Activated B cell treated with CpG ODN at 0.5 μM for 24 hours (primary cell): ENCODE data around the gene FNIP1. TPM values are rescaled to one million over a fixed set of nuclear protein-coding genes. Genes with fewer than 3 reads are reported as not detected.
"Not testable (repeated sequence)": the region's sequence is repeated elsewhere in the genome, so short reads cannot be mapped to it uniquely, and the experiment has no call there.

ENCODE experiments used
- ATAC-seq: fragments of 200-7000 bp; cut with Tn5 transposase; one replicate; pipeline ENCODE4 v1.10.0; 2021; ENCODE audit warnings: low read depth, mild to moderate bottlenecking, moderate library complexity
- CTCF ChIA-PET: fragments of 350-600 bp; sonication (Branson Sonifier 250); formaldehyde crosslinking; loops from one replicate; lab custom pipeline; 2021; ENCODE audit warnings: antibody characterized with exemption; lab: Charles Lee
- POLR2A ChIA-PET: fragments of 350-600 bp; sonication (Branson Sonifier 250); formaldehyde crosslinking; loops from one replicate; lab custom pipeline; 2021; ENCODE audit warnings: antibody characterized with exemption; lab: Charles Lee
- DNase-seq: peaks from one replicate; pipeline ENCODE4 v3.0.0; 2022
- H3K27ac Mint-ChIP-seq: one replicate; pipeline ENCODE4 v1.8.0; 2020; ENCODE audit warnings: mixed read lengths
- H3K27me3 Mint-ChIP-seq: one replicate; pipeline ENCODE4 v1.8.0; 2021; ENCODE audit warnings: mixed read lengths
- H3K36me3 Mint-ChIP-seq: one replicate; pipeline ENCODE4 v1.8.0; 2021; ENCODE audit warnings: low read depth, mixed read lengths
- H3K4me1 Mint-ChIP-seq: one replicate; pipeline ENCODE4 v1.8.0; 2021; ENCODE audit warnings: mixed read lengths
- H3K4me3 Mint-ChIP-seq: one replicate; pipeline ENCODE4 v1.8.0; 2020; ENCODE audit warnings: mild to moderate bottlenecking, mixed read lengths
- H3K9me3 Mint-ChIP-seq: one replicate; pipeline ENCODE4 v1.8.0; 2020; ENCODE audit warnings: mixed read lengths
- CTCF ChIP-seq: fragments of 200-600 bp; IDR thresholded peaks from one replicate; pipeline ENCODE4 v1.8.0; 2022; ENCODE audit warnings: antibody characterized with exemption, mild to moderate bottlenecking
- intact Hi-C: fragments of 100-400 bp; cut with micrococcal nuclease; formaldehyde crosslinking; loops from one replicate; pipeline ENCODE4 v1.15.1; 2024
- total RNA-seq: library from RNA; stranded (reverse); gene quantifications from 2 replicates; pipeline ENCODE4 v1.2.3, GENCODE V29; 2022

Gene FNIP1
- total RNA-seq, 1 donor from 2014 or later: 34.0 TPM

- CTCF ChIA-PET: no interaction called here
- Mint-ChIP-seq H3K4me1 (peaks cover 39% of the 10 kb centered on the region), H3K27me3 (no peaks in the 10 kb centered on the region)
Measured at GRCh38 chr5:131782717-131783116, 14.1 kb downstream of the FNIP1 start.

GRCh38 chr5:131778141-131778540 lies 18.7 kb downstream of the FNIP1 start:
- ATAC-seq, DNase-seq, H3K27me3 Mint-ChIP-seq, CTCF ChIA-PET, H3K4me3 Mint-ChIP-seq, H3K27ac Mint-ChIP-seq, POLR2A ChIA-PET, intact Hi-C loops, H3K9me3 Mint-ChIP-seq: not testable (repeated sequence)
- Mint-ChIP-seq H3K36me3 (peaks cover 14% of the 10 kb centered on the region), H3K4me1 (peaks cover 26% of the 10 kb centered on the region)

More at GRCh38 chr5:131782717-131783116, 14.1 kb downstream of the FNIP1 start:
- no peak for TF ChIP-seq CTCF
- ATAC-seq (no peak), DNase-seq (no peak)
- Mint-ChIP-seq H3K4me3 (no peak overlapping the region), H3K27ac (no peak overlapping the region), H3K9me3 (no peaks in the 10 kb centered on the region), H3K36me3 (peaks cover 18% of the 10 kb centered on the region)
- POLR2A ChIA-PET: no interaction called here
- intact Hi-C loops: no loop called here

GRCh38 chr5:131776450-131776849 lies 20.4 kb downstream of the FNIP1 start:
- ChIA-PET POLR2A (no interaction called here), CTCF (no interaction called here)
- H3K27ac Mint-ChIP-seq: no peak overlapping the region
- peaks cover 9% of the 10 kb centered on the region for H3K36me3 Mint-ChIP-seq
- no peak for TF ChIP-seq CTCF
- no peak overlapping the region for H3K4me3 Mint-ChIP-seq
- no peaks in the 10 kb centered on the region for H3K9me3 Mint-ChIP-seq
- ATAC-seq (no peak), DNase-seq (no peak)
- no peaks in the 10 kb centered on the region for H3K27me3 Mint-ChIP-seq
- intact Hi-C loops: no loop called here
- peaks cover 24% of the 10 kb centered on the region for H3K4me1 Mint-ChIP-seq

- ATAC-seq (no peak), DNase-seq (no peak)
- no peaks in the 10 kb centered on the region for H3K9me3 Mint-ChIP-seq
- peaks cover 5% of the 10 kb centered on the region for H3K36me3 Mint-ChIP-seq
- POLR2A ChIA-PET: no interaction called here
- H3K27ac Mint-ChIP-seq: no peak overlapping the region
- intact Hi-C loops: no loop called here
- no peaks in the 10 kb centered on the region for H3K27me3 Mint-ChIP-seq
- TF ChIP-seq CTCF: no peak
- CTCF ChIA-PET: no interaction called here
- no peak overlapping the region for H3K4me3 Mint-ChIP-seq
- peaks cover 25% of the 10 kb centered on the region for H3K4me1 Mint-ChIP-seq
Measured at GRCh38 chr5:131774652-131775367, 22.0 kb downstream of the FNIP1 start.

GRCh38 chr5:131773805-131774204 lies 23.0 kb downstream of the FNIP1 start:
- H3K4me3 Mint-ChIP-seq: no peak overlapping the region

More at GRCh38 chr5:131773805-131774204, 23.0 kb downstream of the FNIP1 start:
- ChIA-PET POLR2A (no interaction called here), CTCF (no interaction called here)
- intact Hi-C loops: no loop called here
- no peak for TF ChIP-seq CTCF
- Mint-ChIP-seq H3K36me3 (peaks cover 5% of the 10 kb centered on the region), H3K4me1 (peaks cover 32% of the 10 kb centered on the region), H3K27me3 (no peaks in the 10 kb centered on the region), H3K27ac (no peak overlapping the region), H3K9me3 (no peaks in the 10 kb centered on the region)
- ATAC-seq: no peak
- no peak for DNase-seq
